Smooth muscle cell of the brain vasculature (primary cell): ENCODE data around the gene CMPK2.
"Not testable (repeated sequence)": the region's sequence is repeated elsewhere in the genome, so short reads cannot be mapped to it uniquely, and the experiment has no call there.

Source experiments
- DNase-seq: peaks from one replicate; pipeline ENCODE4 v3.0.0-alpha.2; 2012; ENCODE audit warnings: low read depth, low spot score

The CMPK2 gene

GRCh38 chr2:6865346-6866274 lies at the start of gene CMPK2:
TSS of gene CMPK2 (minus strand) at chr2:6865907. CDS start at chr2:6865696, 211 bp downstream.
- no peak for DNase-seq

DNA sequence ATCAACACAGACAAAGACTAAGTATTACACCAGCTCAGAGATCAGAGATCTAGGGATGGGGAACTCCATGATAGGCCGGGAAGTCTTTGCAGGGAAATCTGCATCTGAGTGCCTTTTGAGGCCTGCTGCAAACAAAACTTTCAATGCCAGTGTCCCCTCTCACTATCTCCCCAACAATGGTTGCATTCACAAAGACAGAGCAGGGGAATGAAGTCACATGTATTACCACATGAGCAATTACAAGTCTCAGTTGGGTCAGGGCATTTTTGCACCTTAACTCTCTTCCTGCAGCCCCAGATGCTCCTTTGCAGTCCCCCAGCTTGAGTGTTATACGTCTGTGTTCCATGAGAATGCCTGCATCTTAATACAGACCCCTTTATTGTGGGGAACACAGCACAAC lies 49.7 kb upstream of the CMPK2 start:
- DNase-seq, result no peak

- no peak for DNase-seq
Observed at GRCh38 chr2:6914828-6915227, 49.1 kb upstream of the CMPK2 start.

DNA sequence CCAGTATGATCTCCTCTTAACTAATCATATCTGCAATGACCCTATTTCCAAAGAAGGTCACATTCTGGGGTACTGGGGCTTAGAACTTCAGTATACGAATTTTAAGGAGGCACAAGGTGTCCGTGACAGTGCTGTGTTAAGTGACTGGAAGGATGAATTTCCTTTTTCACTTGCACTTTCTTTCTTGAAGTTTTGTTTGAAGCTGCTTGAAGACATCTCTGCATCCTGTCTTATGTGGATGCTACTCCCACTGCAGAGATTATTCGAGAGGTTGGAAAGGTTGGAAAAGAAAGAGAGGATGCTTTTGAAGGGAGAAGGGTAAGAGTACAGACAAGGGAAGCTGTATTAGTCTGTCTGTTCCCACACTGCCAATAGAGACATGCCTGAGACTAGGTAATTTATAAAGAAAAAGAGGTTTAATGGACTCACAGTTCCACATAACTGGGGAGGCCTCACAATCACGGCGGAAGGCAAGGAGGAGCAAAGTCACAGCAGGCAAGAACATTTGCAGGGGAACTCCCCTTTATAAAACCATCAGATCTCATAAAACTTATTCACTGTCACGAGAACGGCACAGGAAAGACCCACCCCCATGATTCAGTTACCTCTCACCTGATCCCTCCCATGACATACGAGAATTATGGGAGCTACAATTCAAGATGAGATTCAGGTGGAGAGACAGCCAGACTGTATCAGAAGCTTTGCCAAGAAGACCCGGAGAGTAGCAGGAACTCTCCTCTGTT lies 47.9 kb upstream of the CMPK2 start:
- DNase-seq, result no peak

- DNase-seq, result no peak
Observed at GRCh38 chr2:6911721-6912120, 46.0 kb upstream of the CMPK2 start.

- no peak for DNase-seq
Observed at GRCh38 chr2:6909431-6910385, 44.0 kb upstream of the CMPK2 start.

DNA sequence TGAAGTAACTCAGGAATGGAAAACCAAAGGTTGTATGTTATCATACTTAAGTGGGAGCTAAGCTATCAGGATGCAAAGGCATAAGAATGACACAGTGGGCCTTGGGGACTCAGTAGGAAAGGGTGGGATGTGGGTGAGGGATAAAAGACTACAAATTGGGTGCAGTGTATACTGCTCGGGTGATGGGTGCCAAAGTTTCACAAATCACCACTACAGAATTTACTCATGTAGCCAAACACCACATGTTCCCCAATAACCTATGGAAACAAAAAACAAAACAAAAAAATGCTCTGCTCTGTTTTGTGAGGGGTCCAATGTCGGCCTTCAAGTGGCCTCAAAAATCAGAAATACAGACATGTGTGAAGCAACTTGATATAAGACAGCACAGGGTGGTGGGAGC lies 42.6 kb upstream of the CMPK2 start:
- DNase-seq, result no peak

- no peak for DNase-seq
Observed at GRCh38 chr2:6906165-6906741, 40.5 kb upstream of the CMPK2 start.

DNA sequence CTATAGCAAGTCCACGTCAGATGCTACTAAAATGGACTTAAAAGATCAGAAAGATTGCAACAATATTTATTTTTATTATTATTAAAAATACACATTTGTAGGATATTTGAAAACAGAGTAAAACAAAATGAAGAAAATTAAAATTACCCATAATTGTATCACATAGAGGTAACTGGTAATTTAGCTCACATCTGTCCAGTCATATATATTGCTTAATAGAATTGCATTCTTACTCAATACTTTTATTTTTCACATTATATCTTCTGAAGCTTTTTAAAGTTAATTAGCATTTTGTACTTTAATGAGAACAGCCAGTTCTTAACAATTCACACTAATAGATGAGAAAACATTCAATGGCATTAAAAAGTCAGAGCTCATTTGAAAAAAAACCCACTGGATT lies 40.0 kb upstream of the CMPK2 start:
- DNase-seq, result no peak

DNA sequence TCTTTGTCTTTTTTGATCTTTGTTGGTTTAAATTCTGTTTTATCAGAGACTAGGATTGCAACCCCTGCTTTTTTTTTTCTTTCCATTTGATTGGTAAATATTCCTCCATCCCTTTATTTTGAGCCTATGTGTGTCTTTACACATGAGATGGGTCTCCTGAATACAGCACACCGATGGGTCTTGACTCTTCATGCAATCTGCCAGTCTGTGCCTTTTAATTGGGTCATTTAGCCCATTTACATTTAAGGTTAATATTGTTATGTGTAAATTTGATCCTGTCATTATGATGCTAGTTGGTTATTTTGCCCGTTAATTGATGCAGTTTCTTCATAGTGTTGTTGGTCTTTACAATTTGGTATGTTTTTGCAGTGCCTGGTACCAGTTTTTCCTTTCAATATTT lies 36.9 kb upstream of the CMPK2 start:
- DNase-seq, result not testable (repeated sequence)

- DNase-seq, result no peak
Observed at GRCh38 chr2:6896930-6897759, 31.4 kb upstream of the CMPK2 start.

GRCh38 chr2:6893876-6894482 lies 28.3 kb upstream of the CMPK2 start:
- no peak for DNase-seq

GRCh38 chr2:6888724-6889123 lies 23.0 kb upstream of the CMPK2 start:
- no peak for DNase-seq

DNA sequence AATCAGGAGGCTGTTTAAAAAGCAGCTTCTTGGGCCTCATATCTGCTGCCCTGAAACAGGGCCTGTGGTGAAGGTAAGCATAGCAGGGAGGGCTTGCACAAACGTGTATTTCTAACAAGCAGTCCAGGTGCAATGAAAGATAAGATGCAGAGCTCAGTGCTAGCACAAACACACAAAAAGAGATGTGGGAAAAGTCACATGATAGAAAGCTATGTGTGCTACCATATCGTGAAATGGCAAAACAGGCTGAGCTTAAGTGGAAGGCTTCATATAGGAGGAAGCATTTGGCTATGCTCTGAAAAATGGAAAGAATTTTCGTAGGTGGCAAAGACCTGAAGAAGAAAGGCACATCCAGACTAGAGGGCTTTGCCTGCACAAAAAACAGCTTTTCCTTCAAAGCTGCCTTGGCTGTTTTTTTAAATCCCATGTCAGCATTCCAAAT lies 22.1 kb upstream of the CMPK2 start:
- DNase-seq, result no peak

GRCh38 chr2:6885968-6886367 lies 20.3 kb upstream of the CMPK2 start:
- DNase-seq, result no peak

- no peak for DNase-seq
Observed at GRCh38 chr2:6885551-6885950, 19.8 kb upstream of the CMPK2 start.

DNA sequence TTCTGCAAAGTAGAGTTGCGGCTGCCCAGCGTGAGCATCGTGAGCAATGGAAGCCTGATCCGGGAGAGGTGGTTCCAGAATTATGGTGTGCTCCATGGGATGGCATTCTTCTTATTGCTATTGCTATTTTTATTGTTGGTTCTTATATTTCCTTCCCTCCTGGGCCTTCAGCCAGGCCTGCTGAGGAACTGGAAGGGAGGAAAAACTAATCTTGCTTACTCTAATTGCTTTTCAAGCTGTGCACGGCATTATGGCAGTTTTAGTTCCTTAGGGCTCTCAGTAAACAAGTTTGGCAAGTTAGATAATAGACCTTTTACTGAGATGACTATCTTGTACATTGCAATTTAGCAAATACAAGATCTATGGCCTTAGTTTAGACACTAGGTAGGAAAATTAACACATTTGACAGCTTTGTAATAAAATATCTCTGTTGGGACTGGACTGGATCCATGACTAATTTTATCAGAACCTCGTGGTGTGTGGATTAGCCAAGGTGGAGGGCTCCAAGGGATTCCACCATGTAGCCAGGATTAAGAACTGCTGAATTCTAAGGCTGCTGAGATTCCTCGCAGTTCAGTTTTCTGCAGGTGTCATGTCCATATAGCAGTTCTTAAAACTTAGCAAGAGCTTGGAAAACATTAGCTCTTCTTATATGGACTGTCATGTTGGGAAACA lies 17.9 kb upstream of the CMPK2 start:
- DNase-seq, result no peak

DNA sequence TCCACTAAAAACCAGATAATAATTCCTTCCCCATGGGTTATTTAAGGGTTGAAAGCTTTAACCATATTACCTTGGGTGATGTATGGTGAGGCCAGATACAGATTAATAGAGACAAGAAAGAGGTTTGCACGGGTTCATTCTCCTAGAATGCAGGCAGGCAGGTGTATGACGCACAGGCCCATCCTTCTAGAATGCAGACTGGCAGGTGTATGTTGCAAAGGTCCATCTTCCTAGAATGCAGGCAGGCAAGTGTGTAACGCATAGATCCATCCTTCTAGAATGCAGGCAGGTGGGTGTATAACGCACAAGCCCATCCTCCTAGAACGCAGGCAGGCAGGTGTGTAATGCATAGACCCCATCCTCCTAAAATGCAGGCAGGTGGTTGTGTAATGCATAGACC lies 15.8 kb upstream of the CMPK2 start:
- DNase-seq, result no peak

- no peak for DNase-seq
Observed at GRCh38 chr2:6881046-6881445, 15.3 kb upstream of the CMPK2 start.
